NOMO-1 treated with DMSO at 0.1 percent for 48 hours (cell line): ENCODE data around the gene KRT83.

Experiments used
- DNase-seq: peaks from one replicate; lab custom pipeline; 2025; ENCODE audit not compliant: unreplicated experiment; lab: John Stamatoyannopoulos, UW

Gene KRT83

DNA sequence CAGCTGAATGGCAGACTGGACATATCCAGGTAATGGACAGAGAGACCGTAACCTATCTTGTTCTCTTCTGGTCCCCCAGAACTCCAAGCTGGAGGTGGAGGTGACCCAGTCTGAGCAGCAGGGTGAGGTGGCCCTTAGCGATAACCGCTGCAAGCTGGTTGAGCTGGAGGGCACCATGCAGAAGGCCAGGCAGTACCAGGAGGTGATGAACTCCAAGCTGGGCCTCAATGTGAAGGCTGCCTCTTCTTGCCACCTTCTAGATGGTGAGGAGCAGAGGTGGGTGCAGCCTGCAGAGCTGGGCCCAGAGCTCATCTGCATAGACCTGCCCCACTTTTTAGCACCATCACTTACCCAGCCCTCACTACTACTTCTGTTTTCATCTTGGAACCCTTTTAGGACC lies 53.9 kb downstream of the KRT83 start:
- no peak for DNase-seq

- DNase-seq = no peak
Measured at GRCh38 chr12:52266514-52266913, 54.7 kb downstream of the KRT83 start.

GRCh38 chr12:52264435-52264825 lies 56.8 kb downstream of the KRT83 start:
- DNase-seq = no peak
